A549 treated with CpdA at 1 μM for 4 hours (cell line): ENCODE results near the gene KIF26A. TPM values are rescaled to one million over a fixed set of nuclear protein-coding genes. Genes with fewer than 3 reads are reported as not detected.

Experiments
- total RNA-seq: library from RNA; stranded (reverse); fragments of 200-300 nt; extraction: Qiagen RNA extraction; gene quantifications from 5 replicates; pipeline ENCODE4 v1.2.3, GENCODE V29; 2022; ENCODE audit warnings: low read depth

The KIF26A gene
- total RNA-seq = 2.3 to 4.1 TPM (median 3.4 TPM) in 5 replicates

GRCh38 chr14:104138098-104138717 lies at the start of gene KIF26A:
KIF26A (plus strand) TSS chr14:104138587; CDS start chr14:104138723, 136 bp downstream.

Other genes with a start within 250 kb of the KIF26A start
- 0.02 TPM in 1 of 5 replicates, not detected in the others for gene TDRD9, start 210.1 kb upstream of the KIF26A start, total RNA-seq
- gene RD3L, start 196.1 kb upstream of the KIF26A start, total RNA-seq = not detected in 5 replicates
- gene ASPG, start 52.9 kb upstream of the KIF26A start, total RNA-seq = 0.02 TPM in 1 of 5 replicates, not detected in the others